BJ (cell line): ENCODE measurements around the gene MCHR2. TPM values are rescaled to one million over a fixed set of nuclear protein-coding genes. Genes with fewer than 3 reads are reported as not detected.

Experiments
- CTCF ChIA-PET: fragments of 350-600 bp; formaldehyde crosslinking; extraction: SDS; loops from one replicate; lab custom pipeline; 2021; ENCODE audit warnings: antibody characterized with exemption, inconsistent platforms; lab: Yijun Ruan, JAX
- POLR2A ChIA-PET: fragments of 300-600 bp; sonication (Branson Sonifier 250); formaldehyde crosslinking; extraction: SDS; loops from one replicate; lab custom pipeline; 2021; ENCODE audit warnings: antibody characterized with exemption; lab: Charles Lee
- DNase-seq: peaks from one replicate; pipeline ENCODE4 v3.0.0-alpha.2; 2011; ENCODE audit warnings: low read depth
- H3K27me3 ChIP-seq: 2 replicates; pipeline ENCODE4 v1.6.0; 2011; ENCODE audit warnings: low read length; ENCODE audit not compliant: control insufficient read depth, insufficient read depth
- H3K36me3 ChIP-seq: 2 replicates; pipeline ENCODE4 v1.5.1; 2011; ENCODE audit warnings: low read length; ENCODE audit not compliant: control insufficient read depth, insufficient read depth
- H3K4me3 ChIP-seq: 2 replicates; pipeline ENCODE4 v1.5.1; 2011; ENCODE audit warnings: low read depth, mild to moderate bottlenecking, control low read depth, low read length
- polyA plus RNA-seq: library from polyadenylated mRNA; depleted of rRNA; stranded (reverse); fragments of >200 nt; gene quantifications from 2 replicates; pipeline ENCODE4 v1.2.3, GENCODE V29; 2011
- TF ChIP-seq, protein P1 (sequence below): IDR thresholded peaks from 2 replicates; pipeline ENCODE4 v1.5.1; 2011; ENCODE audit warnings: low read depth, mild to moderate bottlenecking, control low read depth, inconsistent platforms, low read length, moderate library complexity; ENCODE audit not compliant: insufficient read depth

Gene MCHR2
- polyA plus RNA-seq, 1 experiment = not detected

- Histone ChIP-seq H3K36me3 (no peaks in the 10 kb centered on the region), H3K27me3 (no peaks in the 10 kb centered on the region), H3K4me3 (no peak overlapping the region)
- ChIA-PET POLR2A (no interaction called here), CTCF (no interaction called here)
- DNase-seq = no peak
- TF ChIP-seq, protein P1, sequence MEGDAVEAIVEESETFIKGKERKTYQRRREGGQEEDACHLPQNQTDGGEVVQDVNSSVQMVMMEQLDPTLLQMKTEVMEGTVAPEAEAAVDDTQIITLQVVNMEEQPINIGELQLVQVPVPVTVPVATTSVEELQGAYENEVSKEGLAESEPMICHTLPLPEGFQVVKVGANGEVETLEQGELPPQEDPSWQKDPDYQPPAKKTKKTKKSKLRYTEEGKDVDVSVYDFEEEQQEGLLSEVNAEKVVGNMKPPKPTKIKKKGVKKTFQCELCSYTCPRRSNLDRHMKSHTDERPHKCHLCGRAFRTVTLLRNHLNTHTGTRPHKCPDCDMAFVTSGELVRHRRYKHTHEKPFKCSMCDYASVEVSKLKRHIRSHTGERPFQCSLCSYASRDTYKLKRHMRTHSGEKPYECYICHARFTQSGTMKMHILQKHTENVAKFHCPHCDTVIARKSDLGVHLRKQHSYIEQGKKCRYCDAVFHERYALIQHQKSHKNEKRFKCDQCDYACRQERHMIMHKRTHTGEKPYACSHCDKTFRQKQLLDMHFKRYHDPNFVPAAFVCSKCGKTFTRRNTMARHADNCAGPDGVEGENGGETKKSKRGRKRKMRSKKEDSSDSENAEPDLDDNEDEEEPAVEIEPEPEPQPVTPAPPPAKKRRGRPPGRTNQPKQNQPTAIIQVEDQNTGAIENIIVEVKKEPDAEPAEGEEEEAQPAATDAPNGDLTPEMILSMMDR = no peak
These were observed 42.8 kb downstream of the MCHR2 start for GRCh38 chr6:99951016-99951805.

- ChIA-PET CTCF (no interaction called here), POLR2A (no interaction called here)
- Histone ChIP-seq H3K27me3 (no peaks in the 10 kb centered on the region), H3K36me3 (no peaks in the 10 kb centered on the region), H3K4me3 (no peak overlapping the region)
- TF ChIP-seq, protein P1 = no peak
- DNase-seq = no peak
These were observed 48.0 kb downstream of the MCHR2 start for GRCh38 chr6:99946005-99946404.

GRCh38 chr6:99943846-99944245 is 50.2 kb downstream of the MCHR2 start:
- no peak for DNase-seq
- H3K27me3 ChIP-seq = no peaks in the 10 kb centered on the region
- TF ChIP-seq, protein P1 = no peak
- no peaks in the 10 kb centered on the region for H3K36me3 ChIP-seq
- ChIA-PET CTCF (no interaction called here), POLR2A (no interaction called here)
- H3K4me3 ChIP-seq = no peak overlapping the region

GRCh38 chr6:99940582-99940981 is 53.4 kb downstream of the MCHR2 start:
- no peak overlapping the region for H3K4me3 ChIP-seq
- H3K27me3 ChIP-seq = no peaks in the 10 kb centered on the region
- no peaks in the 10 kb centered on the region for H3K36me3 ChIP-seq
- ChIA-PET CTCF (no interaction called here), POLR2A (no interaction called here)
- TF ChIP-seq, protein P1 = no peak
- DNase-seq = no peak

DNA sequence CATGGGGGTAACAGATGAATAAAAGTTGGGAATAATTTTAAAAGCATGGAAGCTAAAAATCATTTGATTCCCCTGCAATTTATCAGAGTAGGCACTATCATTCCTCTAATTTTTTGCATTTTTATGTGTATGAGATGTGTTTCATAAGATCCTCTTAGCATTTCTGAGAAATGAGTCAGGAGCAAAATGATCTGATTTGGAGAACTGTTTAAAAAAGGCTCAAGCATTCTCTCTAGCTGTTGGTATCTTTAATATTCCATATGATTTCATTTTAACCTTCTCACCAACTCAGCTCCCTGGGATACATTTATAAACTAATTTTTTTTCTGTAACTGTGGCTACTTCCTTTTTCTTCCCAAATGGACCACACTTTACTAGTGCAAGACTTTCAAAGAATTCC is 60.9 kb downstream of the MCHR2 start:
- POLR2A ChIA-PET = interaction anchor here (0.5 kb wide), 1 partner anchor 16 kb away, joined by 3 read pairs; no protein-coding TSS in a partner anchor
- CTCF ChIA-PET = interaction anchor here (1.6 kb wide), 1 partner anchor 26 kb away, joined by 5 read pairs; no protein-coding TSS in a partner anchor
- no peaks in the 10 kb centered on the region for H3K36me3 ChIP-seq
- H3K4me3 ChIP-seq = no peak overlapping the region
- TF ChIP-seq, protein P1 = no peak
- H3K27me3 ChIP-seq = no peaks in the 10 kb centered on the region
- peak; percentile 79 for DNase-seq
